Stimulated activated CD8-positive, alpha-beta memory T cell treated with anti-CD3 and anti-CD28 coated beads, Interleukin-15, amount 100 ng/mL, for 4 hours (primary cell): ENCODE data around the gene KRT6A.

Experiments used
- DNase-seq, 2 donors: peaks; one replicate each; pipeline ENCODE4 v3.0.0-alpha.2; 2020; ENCODE audit warnings: low read depth in 2 of 2

The KRT6A gene

GRCh38 chr12:52493172-52493571 lies at the start of gene KRT6A:
TSS of gene KRT6A (minus strand) at chr12:52493257. CDS start at chr12:52493188, 69 bp downstream.
- no peak for DNase-seq

- DNase-seq = no peak
Measured at GRCh38 chr12:52542157-52542556, 49.1 kb upstream of the KRT6A start.

GRCh38 chr12:52541709-52542108 lies 48.7 kb upstream of the KRT6A start:
- no peak for DNase-seq

- no peak for DNase-seq
Measured at GRCh38 chr12:52540531-52540930, 47.5 kb upstream of the KRT6A start.

- DNase-seq = no peak
Measured at GRCh38 chr12:52539821-52540173, 46.7 kb upstream of the KRT6A start.

- DNase-seq = no peak
Measured at GRCh38 chr12:52539083-52539820, 46.2 kb upstream of the KRT6A start.

GRCh38 chr12:52537101-52537500 lies 44.0 kb upstream of the KRT6A start:
- no peak for DNase-seq

- DNase-seq = no peak
Measured at GRCh38 chr12:52535574-52535973, 42.5 kb upstream of the KRT6A start.

GRCh38 chr12:52534482-52534881 lies 41.4 kb upstream of the KRT6A start:
- no peak for DNase-seq

GRCh38 chr12:52533686-52534470 lies 40.8 kb upstream of the KRT6A start:
- DNase-seq = no peak

- DNase-seq = no peak
Measured at GRCh38 chr12:52532636-52533035, 39.6 kb upstream of the KRT6A start.

GRCh38 chr12:52531566-52532300 lies 38.7 kb upstream of the KRT6A start:
- no peak for DNase-seq

GRCh38 chr12:52530905-52531304 lies 37.8 kb upstream of the KRT6A start:
- no peak for DNase-seq

GRCh38 chr12:52530366-52530765 lies 37.3 kb upstream of the KRT6A start:
- DNase-seq = no peak

GRCh38 chr12:52529846-52530245 lies 36.8 kb upstream of the KRT6A start:
- no peak for DNase-seq

- DNase-seq = no peak
Measured at GRCh38 chr12:52529417-52529816, 36.4 kb upstream of the KRT6A start.

- DNase-seq = no peak
Measured at GRCh38 chr12:52528641-52529143, 35.6 kb upstream of the KRT6A start.

- DNase-seq = no peak
Measured at GRCh38 chr12:52527121-52527800, 34.2 kb upstream of the KRT6A start.

- DNase-seq = no peak
Measured at GRCh38 chr12:52526511-52526951, 33.5 kb upstream of the KRT6A start.

- no peak for DNase-seq
Measured at GRCh38 chr12:52525661-52526499, 32.8 kb upstream of the KRT6A start.
